NCI-H1048 (cell line): ENCODE measurements around the gene ASCL5.

ENCODE experiments used
- DNase-seq: peaks from one replicate; lab custom pipeline; 2025; lab: John Stamatoyannopoulos, UW

The ASCL5 gene

DNA sequence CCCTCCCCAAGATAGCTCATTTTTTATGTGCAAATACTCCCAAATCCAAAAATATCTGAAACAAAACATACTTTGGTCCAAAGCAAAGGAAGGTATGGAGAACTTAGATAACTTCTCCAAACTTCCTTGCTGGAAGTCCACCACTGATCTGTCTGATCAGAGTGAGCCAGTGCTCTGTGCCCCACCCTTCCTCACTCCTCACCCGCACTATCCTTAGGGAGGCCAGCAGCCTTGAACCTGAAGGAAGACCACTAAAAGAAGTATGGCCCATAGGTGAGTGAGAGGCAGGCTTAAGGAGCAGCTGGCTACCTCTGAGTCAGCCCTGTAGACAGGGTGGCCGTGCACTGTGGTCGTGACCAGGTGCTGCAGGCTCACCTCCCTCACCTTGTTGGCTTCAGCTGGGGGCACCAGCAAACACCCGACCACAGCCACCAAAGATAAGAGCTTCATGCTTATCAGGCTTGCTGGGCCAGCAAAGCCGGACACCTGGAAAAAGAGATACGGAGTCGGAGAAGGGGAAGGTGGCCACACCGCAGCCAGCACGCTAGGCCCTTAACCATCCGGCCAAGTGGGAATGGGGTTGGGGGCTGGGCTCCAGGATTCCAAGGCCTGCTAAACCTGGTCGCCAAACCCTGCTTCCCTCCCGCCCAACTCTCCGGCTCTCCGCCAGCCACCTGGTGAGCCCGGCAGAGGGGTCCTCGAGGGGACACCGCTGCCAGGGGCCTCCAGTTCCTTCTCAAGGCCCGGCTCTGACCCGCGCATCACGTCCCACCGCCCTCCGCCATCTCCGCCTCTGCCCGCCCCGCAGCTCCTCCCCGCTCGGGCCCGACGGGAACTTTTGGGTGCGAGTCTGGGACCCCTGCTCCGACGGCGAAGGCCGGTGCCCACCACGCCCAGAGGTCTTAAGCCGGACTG, 26.7 kb upstream of the ASCL5 start:
- peak; percentile 67 for DNase-seq

DNA sequence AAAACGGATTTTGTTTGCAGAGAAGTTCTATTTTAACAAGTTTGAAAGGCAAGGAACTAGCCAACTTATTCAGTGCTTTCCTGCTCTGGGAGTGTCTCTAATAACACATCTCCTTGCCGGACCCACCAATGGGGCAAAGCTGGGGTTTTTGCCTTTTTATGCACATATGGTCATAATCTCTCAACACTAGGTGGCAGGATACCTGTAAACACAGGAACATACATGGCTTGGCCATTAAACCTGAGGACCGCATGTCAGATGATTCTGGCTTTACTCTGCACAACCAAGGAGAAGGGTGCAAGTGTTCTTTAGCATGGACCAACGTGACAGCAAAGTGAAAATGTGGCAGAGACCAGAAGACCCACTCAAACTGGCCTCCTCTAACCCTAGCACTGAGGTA, 22.4 kb upstream of the ASCL5 start:
- peak; percentile 50 for DNase-seq

- no peak for DNase-seq
Observed at GRCh38 chr1:201147396-201148015, 20.5 kb upstream of the ASCL5 start.

- no peak for DNase-seq
Observed at GRCh38 chr1:201146626-201147390, 19.8 kb upstream of the ASCL5 start.

GRCh38 chr1:201145816-201146215, 18.8 kb upstream of the ASCL5 start:
- DNase-seq, result no peak

DNA sequence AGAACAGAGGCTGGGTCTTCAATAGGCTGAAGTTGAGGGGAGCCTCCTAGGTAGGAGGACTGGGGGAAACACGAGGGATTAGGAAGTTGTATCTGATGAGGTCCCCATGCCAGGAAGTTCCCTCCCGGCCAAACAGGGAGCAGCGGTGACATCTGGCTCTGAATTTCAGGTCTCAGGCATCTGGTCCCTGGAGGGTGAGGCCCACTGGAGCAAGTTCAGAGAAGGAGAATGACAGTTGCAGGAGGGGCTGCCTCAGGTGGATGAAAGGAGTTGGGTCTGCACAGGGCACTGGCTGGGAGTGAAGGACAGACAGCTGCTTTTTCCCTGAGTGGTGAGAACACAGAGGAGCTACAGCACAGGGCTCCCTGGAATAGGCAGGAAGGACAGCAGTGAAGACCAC, 18.1 kb upstream of the ASCL5 start:
- DNase-seq, result no peak

DNA sequence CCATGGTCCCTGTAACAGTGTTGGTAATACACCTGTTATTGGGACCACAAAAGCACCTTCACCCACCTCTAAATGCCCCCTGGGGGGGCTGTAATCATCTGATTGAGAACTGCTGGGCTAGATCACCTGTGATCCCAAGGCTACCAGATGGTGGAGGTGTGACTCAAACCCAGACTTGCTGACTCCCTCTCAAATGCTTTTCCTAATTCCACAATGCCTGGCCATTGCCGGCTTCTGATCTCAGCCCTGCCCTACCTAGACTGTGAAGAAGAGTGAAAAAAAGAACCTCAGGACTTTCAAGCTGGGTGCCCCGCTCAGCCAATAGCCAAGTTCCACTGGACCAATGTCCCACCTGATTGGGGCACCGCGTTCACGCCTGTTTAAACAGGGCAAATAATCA, 17.7 kb upstream of the ASCL5 start:
- no peak for DNase-seq

DNA sequence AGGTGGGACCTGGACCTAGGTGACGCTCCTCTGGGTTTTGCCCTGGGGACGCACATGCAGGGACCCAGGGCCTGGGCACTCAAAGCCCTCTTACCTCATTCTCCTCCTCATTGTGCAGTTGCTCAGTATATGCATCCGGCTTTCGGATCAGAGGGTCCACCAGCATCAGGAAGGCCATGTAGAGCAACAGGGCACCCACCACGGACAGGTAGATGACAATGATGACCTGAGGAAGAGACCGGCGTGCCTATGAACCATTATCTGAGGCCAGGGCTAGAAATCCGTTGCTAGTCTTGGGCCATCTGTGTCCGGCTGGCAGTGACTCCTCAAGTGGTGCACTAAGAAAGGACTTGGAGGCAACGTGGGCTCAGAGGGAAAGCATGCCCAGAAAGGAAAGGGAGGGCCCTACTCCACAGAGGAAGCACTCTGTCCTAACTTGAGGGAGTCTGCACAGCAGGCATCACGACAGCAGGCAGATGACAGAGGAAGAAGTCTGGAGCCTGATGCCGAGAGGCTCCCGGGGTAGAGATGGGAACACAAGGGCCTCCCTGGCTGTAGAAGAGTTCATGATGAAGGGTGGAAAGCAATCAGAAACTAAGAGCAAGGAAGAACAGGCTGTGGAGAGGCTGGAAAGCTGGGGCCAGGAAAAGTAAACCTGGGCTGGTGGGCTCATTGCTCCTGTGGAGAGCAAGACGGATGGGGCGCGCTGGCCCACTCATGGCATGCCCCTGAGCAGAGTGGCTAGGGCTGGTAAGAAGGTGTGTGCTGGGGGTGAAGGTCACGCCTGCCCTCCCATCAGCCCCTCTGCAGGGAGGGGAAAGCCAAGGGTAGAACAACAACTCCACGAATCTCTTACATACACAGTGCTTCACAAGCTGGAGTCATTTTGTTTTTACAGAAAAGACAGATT, 17.0 kb upstream of the ASCL5 start:
- no peak for DNase-seq

- no peak for DNase-seq
Observed at GRCh38 chr1:201142849-201143725, 16.1 kb upstream of the ASCL5 start.

GRCh38 chr1:201142011-201142848, 15.2 kb upstream of the ASCL5 start:
- no peak for DNase-seq

GRCh38 chr1:201141418-201141817, 14.4 kb upstream of the ASCL5 start:
- no peak for DNase-seq

- DNase-seq, result no peak
Observed at GRCh38 chr1:201140941-201141260, 13.9 kb upstream of the ASCL5 start.

DNA sequence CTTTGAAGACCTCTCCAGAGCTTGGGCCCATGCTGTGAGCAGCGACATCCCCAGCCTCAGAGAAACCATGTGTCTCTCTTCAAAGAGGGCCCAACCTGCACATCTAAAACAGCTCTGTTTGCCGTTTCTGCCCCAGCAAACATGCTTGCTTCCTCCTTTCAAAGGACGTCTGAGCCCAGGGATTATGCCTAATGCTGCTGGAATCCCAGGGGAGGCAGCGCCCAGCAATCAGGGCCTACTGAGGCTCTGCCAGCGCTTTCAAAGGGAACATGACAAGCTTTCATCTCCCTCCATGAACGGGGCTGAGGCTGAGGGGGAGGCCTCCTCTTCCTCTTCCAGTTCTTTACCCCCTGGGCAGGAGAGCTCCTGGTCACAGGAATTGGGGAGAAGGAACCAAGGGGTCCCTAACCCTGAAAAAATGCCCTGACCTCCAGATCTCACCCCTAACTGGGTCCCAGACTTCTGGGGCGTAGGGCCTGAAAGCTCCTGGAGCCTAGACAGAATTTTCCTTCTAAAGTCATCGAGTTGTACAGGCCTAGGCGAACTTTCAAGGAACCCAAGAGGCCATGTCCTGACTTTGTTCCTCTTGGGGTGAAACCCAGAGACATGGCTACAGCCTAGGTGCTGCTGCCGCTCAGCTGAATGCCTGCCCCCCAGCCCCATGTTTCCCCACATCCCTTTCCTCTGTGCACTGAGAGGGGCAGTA, 13.4 kb upstream of the ASCL5 start:
- DNase-seq, result no peak

GRCh38 chr1:201139756-201140155, 12.8 kb upstream of the ASCL5 start:
- DNase-seq, result no peak

- DNase-seq, result no peak
Observed at GRCh38 chr1:201139306-201139705, 12.3 kb upstream of the ASCL5 start.

- DNase-seq, result no peak
Observed at GRCh38 chr1:201138311-201138840, 11.4 kb upstream of the ASCL5 start.

DNA sequence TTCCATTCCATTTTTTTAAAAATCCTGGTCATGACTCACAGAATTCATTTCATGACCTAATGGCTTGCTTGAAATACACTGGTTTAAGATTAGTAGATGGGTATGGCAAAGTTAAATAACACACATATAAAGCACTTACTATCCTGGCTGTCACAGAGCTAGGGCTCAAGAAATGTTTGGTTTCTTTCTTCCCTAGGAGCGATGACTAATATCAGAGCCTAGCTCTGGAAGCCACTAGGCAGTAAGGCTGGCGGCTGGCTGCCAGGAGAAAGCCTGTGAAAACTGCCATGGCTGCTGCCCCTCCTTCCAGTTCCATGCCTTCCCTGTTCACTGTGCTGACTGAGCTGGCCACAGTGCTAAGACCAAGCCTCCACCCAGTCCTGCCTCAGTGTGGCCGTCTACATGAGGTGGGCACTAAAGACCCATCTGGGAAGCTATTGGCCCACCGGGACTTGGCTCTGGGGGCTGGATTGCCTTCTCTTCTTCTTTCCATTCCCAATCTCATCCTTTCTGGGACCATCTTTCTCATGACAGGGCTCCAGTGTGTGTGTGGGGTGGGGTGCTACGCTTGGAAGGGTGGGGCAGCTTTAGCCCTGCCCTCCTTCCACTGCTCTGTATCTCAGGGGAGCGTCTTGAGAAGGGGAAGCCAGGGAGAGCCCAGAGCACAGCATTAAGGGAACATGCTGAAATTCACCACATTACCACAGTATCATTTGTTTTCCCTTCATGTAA, 10.8 kb upstream of the ASCL5 start:
- no peak for DNase-seq

GRCh38 chr1:201137024-201137392, 10.0 kb upstream of the ASCL5 start:
- no peak for DNase-seq
